H9 (cell line): ENCODE data around the gene CFAP46. TPM values are rescaled to one million over a fixed set of nuclear protein-coding genes. Genes with fewer than 3 reads are reported as not detected.

ENCODE experiments used
- DNase-seq: peaks from one replicate; pipeline ENCODE4 v3.0.0-alpha.2; 2017
- H2AFZ ChIP-seq: one replicate; pipeline ENCODE4 v1.6.1; 2013; ENCODE audit warnings: mild to moderate bottlenecking, low read length, control low read depth, moderate library complexity
- H2AK5ac ChIP-seq: 2 replicates; pipeline ENCODE4 v1.6.1; 2013; ENCODE audit warnings: low read length, control low read depth, mixed read lengths; ENCODE audit not compliant: insufficient read length
- H2BK120ac ChIP-seq: one replicate; pipeline ENCODE4 v1.6.1; 2013; ENCODE audit warnings: low read depth, mild to moderate bottlenecking, low read length, control low read depth, inconsistent platforms; ENCODE audit not compliant: poor library complexity, severe bottlenecking
- H2BK12ac ChIP-seq: 2 replicates; pipeline ENCODE4 v1.6.1; 2013; ENCODE audit warnings: low read length, control low read depth, mixed read lengths, low read depth; ENCODE audit not compliant: insufficient read length
- H2BK15ac ChIP-seq: 2 replicates; pipeline ENCODE4 v1.6.1; 2013; ENCODE audit warnings: low read depth, low read length, control low read depth
- H2BK20ac ChIP-seq: one replicate; pipeline ENCODE4 v1.6.1; 2013; ENCODE audit warnings: low read depth, mild to moderate bottlenecking, low read length, control low read depth, inconsistent platforms; ENCODE audit not compliant: poor library complexity, severe bottlenecking
- H2BK5ac ChIP-seq: 2 replicates; pipeline ENCODE4 v1.6.1; 2013; ENCODE audit warnings: low read length, control low read depth, mixed read lengths; ENCODE audit not compliant: insufficient read length
- H3K14ac ChIP-seq: 2 replicates; pipeline ENCODE4 v1.6.1; 2013; ENCODE audit warnings: low read length, control low read depth; ENCODE audit not compliant: insufficient read depth
- H3K18ac ChIP-seq: 2 replicates; pipeline ENCODE4 v1.6.1; 2013; ENCODE audit warnings: low read depth, mild to moderate bottlenecking, mixed read lengths, low read length, control low read depth; ENCODE audit not compliant: insufficient read length
- H3K23ac ChIP-seq: 2 replicates; pipeline ENCODE4 v1.6.1; 2013; ENCODE audit warnings: low read length, control low read depth, mixed read lengths, low read depth; ENCODE audit not compliant: insufficient read length
- H3K23me2 ChIP-seq: 2 replicates; pipeline ENCODE4 v1.6.1; 2013; ENCODE audit warnings: low read depth, mild to moderate bottlenecking, mixed read lengths, low read length, control low read depth; ENCODE audit not compliant: insufficient read length, poor library complexity, severe bottlenecking
- H3K27ac ChIP-seq: 2 replicates; pipeline ENCODE4 v1.5.1; 2013; ENCODE audit warnings: low read length, control low read depth, mixed read lengths, low read depth; ENCODE audit not compliant: insufficient read length
- H3K27me3 ChIP-seq: 2 replicates; pipeline ENCODE4 v1.6.1; 2013; ENCODE audit warnings: low read length, control low read depth, inconsistent platforms; ENCODE audit not compliant: insufficient read depth
- H3K4ac ChIP-seq: 2 replicates; pipeline ENCODE4 v1.6.1; 2013; ENCODE audit warnings: low read depth, mild to moderate bottlenecking, control low read depth, inconsistent platforms, low read length, moderate library complexity
- H3K4me1 ChIP-seq: 2 replicates; pipeline ENCODE4 v1.6.1; 2013; ENCODE audit warnings: low read length, control low read depth, inconsistent platforms; ENCODE audit not compliant: insufficient read depth
- H3K4me2 ChIP-seq: 2 replicates; pipeline ENCODE4 v1.6.1; 2013; ENCODE audit warnings: low read length, control low read depth, mixed read lengths; ENCODE audit not compliant: insufficient read length, insufficient read depth
- H3K56ac ChIP-seq: 2 replicates; pipeline ENCODE4 v1.6.1; 2013; ENCODE audit warnings: low read depth, mild to moderate bottlenecking, mixed read lengths, low read length, control low read depth; ENCODE audit not compliant: insufficient read length
- H3K79me1 ChIP-seq: 2 replicates; pipeline ENCODE4 v1.6.1; 2013; ENCODE audit warnings: low read depth, mild to moderate bottlenecking, moderate library complexity, low read length, control low read depth, inconsistent platforms; ENCODE audit not compliant: insufficient read depth, poor library complexity, severe bottlenecking
- H3K79me2 ChIP-seq: 2 replicates; pipeline ENCODE4 v1.6.1; 2013; ENCODE audit warnings: low read length, control low read depth, inconsistent platforms; ENCODE audit not compliant: insufficient read depth
- H3K9ac ChIP-seq: 2 replicates; pipeline ENCODE4 v1.6.1; 2013; ENCODE audit warnings: low read length, control low read depth, mixed read lengths; ENCODE audit not compliant: insufficient read length; ENCODE audit errors: extremely low read depth
- H3K9me3 ChIP-seq: one replicate; pipeline ENCODE4 v1.6.1; 2013; ENCODE audit warnings: low read depth, low read length, inconsistent platforms; ENCODE audit not compliant: control insufficient read depth
- H3T11ph ChIP-seq: one replicate; pipeline ENCODE4 v1.6.1; 2013; ENCODE audit warnings: mild to moderate bottlenecking, low read length, control low read depth, inconsistent platforms
- H4K20me1 ChIP-seq: one replicate; pipeline ENCODE4 v1.6.1; 2013; ENCODE audit not compliant: control insufficient read depth, insufficient read length, insufficient read depth
- H4K5ac ChIP-seq: 2 replicates; pipeline ENCODE4 v1.6.1; 2013; ENCODE audit warnings: low read depth, mild to moderate bottlenecking, mixed read lengths, low read length, control low read depth; ENCODE audit not compliant: insufficient read length
- H4K8ac ChIP-seq: replicated peaks from 2 replicates; pipeline ENCODE4 v1.6.1; 2013; ENCODE audit warnings: low read length, control low read depth, mixed read lengths, low read depth; ENCODE audit not compliant: insufficient read length
- H4K91ac ChIP-seq: 2 replicates; pipeline ENCODE4 v1.6.1; 2013; ENCODE audit warnings: low read depth, mild to moderate bottlenecking, moderate library complexity, mixed read lengths, low read length, control low read depth; ENCODE audit not compliant: insufficient read length
- H3K27ac Mint-ChIP-seq, 3 experiments: 2 replicates in 2 of 3; 3 replicates in 1 of 3; pipeline ENCODE4 v1.8.0; 2020 to 2021; ENCODE audit warnings: mixed read lengths in 3 of 3, mild to moderate bottlenecking in 1 of 3, moderate library complexity in 1 of 3
- H3K27me3 Mint-ChIP-seq: 2 replicates; pipeline ENCODE4 v1.8.0; 2021; ENCODE audit warnings: low read depth, mild to moderate bottlenecking, moderate library complexity, mixed read lengths
- H3K36me3 Mint-ChIP-seq, 3 experiments: 2 replicates in 2 of 3; 3 replicates in 1 of 3; pipeline ENCODE4 v1.8.0; 2020 to 2021; ENCODE audit warnings: low read depth in 3 of 3, mixed read lengths in 3 of 3; ENCODE audit not compliant: insufficient read depth in 1 of 3
- H3K4me1 Mint-ChIP-seq, 2 experiments: 2 replicates each; pipeline ENCODE4 v1.8.0; 2020; ENCODE audit warnings: mixed read lengths in 2 of 2
- H3K4me3 Mint-ChIP-seq, 2 experiments: 2 replicates in 1 of 2; 3 replicates in 1 of 2; pipeline ENCODE4 v1.8.0; 2020 to 2021; ENCODE audit warnings: mild to moderate bottlenecking in 2 of 2, mixed read lengths in 2 of 2, moderate library complexity in 1 of 2
- H3K9me3 Mint-ChIP-seq, 2 experiments: 2 replicates in 1 of 2; 3 replicates in 1 of 2; pipeline ENCODE4 v1.8.0; 2020; ENCODE audit warnings: mild to moderate bottlenecking in 2 of 2, mixed read lengths in 2 of 2, moderate library complexity in 1 of 2
- CTCF ChIP-seq: fragments of 200-600 bp; sonication (generic); conservative IDR thresholded peaks from 3 replicates; pipeline ENCODE4 v1.8.0; 2021; ENCODE audit warnings: antibody characterized with exemption, mild to moderate bottlenecking
- WGBS: extraction: QIAGEN DNeasy Blood & Tissue Kit; methylation state at CpG from one replicate; pipeline ENCODE4 v1.1.7; 2013; ENCODE audit warnings: missing lambda C conversion rate, low lambda C conversion rate, mixed read lengths; ENCODE audit not compliant: insufficient read length; ENCODE audit errors: extremely low coverage; 5-methylcytosine and 5-hydroxymethylcytosine counted together
- total RNA-seq: library from RNA; stranded (reverse); gene quantifications from 2 replicates; pipeline ENCODE4 v1.2.1, GENCODE V29; 2021

CFAP46 gene
- total RNA-seq, 1 experiment from 2014 or later, result 3.1 TPM

GRCh38 chr10:132855889-132856288 lies 86.5 kb downstream of the CFAP46 start:
- H3T11ph ChIP-seq, result no peak overlapping the region
- H3K4me1 Mint-ChIP-seq, result peaks cover 2 to 9% of the 10 kb centered on the region in 2 experiments; a peak in 2 of 4 replicates
- H3K4me2 ChIP-seq, result no peak overlapping the region
- no peak overlapping the region for H4K5ac ChIP-seq
- H3K4ac ChIP-seq, result no peak overlapping the region
- H2BK5ac ChIP-seq, result no peak overlapping the region
- H2BK120ac ChIP-seq, result no peak overlapping the region
- no peaks in the 10 kb centered on the region for H3K23me2 ChIP-seq
- TF ChIP-seq CTCF, result no peak
- DNase-seq, result no peak
- no peaks in the 10 kb centered on the region for H3K9me3 ChIP-seq
- H3K27ac Mint-ChIP-seq, result no peak overlapping the region
- H3K36me3 Mint-ChIP-seq, result no peaks in the 10 kb centered on the region
- no peaks in the 10 kb centered on the region for H3K79me2 ChIP-seq
- no peaks in the 10 kb centered on the region for H3K4me1 ChIP-seq
- no peak overlapping the region for H2AFZ ChIP-seq
- no peaks in the 10 kb centered on the region for H3K79me1 ChIP-seq
- no peak overlapping the region for H3K18ac ChIP-seq
- H4K20me1 ChIP-seq, result no peaks in the 10 kb centered on the region
- no peak overlapping the region for H2AK5ac ChIP-seq
- no peak overlapping the region for H3K23ac ChIP-seq
- H3K27me3 ChIP-seq, result no peaks in the 10 kb centered on the region
- no peak overlapping the region for H3K4me3 Mint-ChIP-seq
- H3K9me3 Mint-ChIP-seq, result peaks cover 0 to 2% of the 10 kb centered on the region in 2 experiments; a peak in 1 of 5 replicates
- no peak overlapping the region for H3K14ac ChIP-seq
- no peak overlapping the region for H2BK12ac ChIP-seq
- no peak overlapping the region for H3K9ac ChIP-seq
- no peak overlapping the region for H3K56ac ChIP-seq
- H3K27ac ChIP-seq, result no peak overlapping the region
- whole genome bisulfite sequencing, result no CpG with 5 or more reads among the region's 7 CpGs
- no peaks in the 10 kb centered on the region; the same call in none of the 2 replicates for H3K27me3 Mint-ChIP-seq
- H2BK15ac ChIP-seq, result no peak overlapping the region
- H4K91ac ChIP-seq, result no peak overlapping the region
- H4K8ac ChIP-seq, result no peak overlapping the region
- H2BK20ac ChIP-seq, result no peak overlapping the region
